ENCODE measurements around the gene CFAP45. TPM values are rescaled to one million over a fixed set of nuclear protein-coding genes. Genes with fewer than 3 reads are reported as not detected.

Gene CFAP45
- total RNA-seq, 4 donors from 2014 or later = 0.17 to 0.32 TPM; not detected in 2

- Histone ChIP-seq H3K27me3 (no peaks in the 10 kb centered on the region), H3K9me3 (no peaks in the 10 kb centered on the region), H3K27ac (replicated peaks in 1 of 4) (no peak overlapping the region), H3K36me3 (no peaks in the 10 kb centered on the region), H3K4me1 (peaks cover 13 to 35% (median 29%) of the 10 kb centered on the region in 4 donors), H3K4me3 (no peak overlapping the region)
- intact Hi-C loops (cut with DNase I) = no loop called here
- no peak for DNase-seq (ENCODE audit: extremely low spot score)
- TF ChIP-seq CTCF (IDR thresholded peaks at IDR 0.05) (no peak), POLR2A (IDR thresholded peaks at IDR 0.05; ENCODE audit: low read depth) (no peak)
- 88% methylated on average over 11 of the region's 16 CpGs for WGBS
Measured at GRCh38 chr1:159927211-159927848, 27.4 kb upstream of the CFAP45 start.

- TF ChIP-seq EP300 (IDR thresholded peaks at IDR 0.05) (no peak), POLR2A (IDR thresholded peaks at IDR 0.05; ENCODE audit: low read depth) (no peak), CTCF (IDR thresholded peaks at IDR 0.05) (no peak), POLR2AphosphoS5 (IDR thresholded peaks at IDR 0.05) (no peak)
- Histone ChIP-seq H3K27ac (replicated peaks in 1 of 4) (peak overlapping the region; percentile 89 to 97 (median 92)), H3K36me3 (peaks cover under 1 to 9% (median 4%) of the 10 kb centered on the region in 4 donors), H3K4me1 (peaks cover 28 to 50% (median 45%) of the 10 kb centered on the region in 4 donors), H3K9me3 (no peaks in the 10 kb centered on the region), H3K4me3 (peak overlapping the region; percentile 79 to 95 (median 88)), H3K27me3 (no peaks in the 10 kb centered on the region)
- DNase-seq (ENCODE audit: extremely low spot score) = no peak
- 8% methylated on average over 7 of the region's 7 CpGs for WGBS
- intact Hi-C loops (cut with DNase I) = loop anchor here (2.0 kb wide), 1 partner anchor 71 kb away; no protein-coding TSS in a partner anchor
Measured at GRCh38 chr1:159925719-159926078, 25.7 kb upstream of the CFAP45 start.

GRCh38 chr1:159924791-159925718 lies 25.1 kb upstream of the CFAP45 start, which contains the start of gene TAGLN2:
TAGLN2 (minus strand) TSS chr1:159925507; CDS start chr1:159920509, 4,998 bp downstream.
- TF ChIP-seq POLR2AphosphoS5 (IDR thresholded peaks at IDR 0.05) = peak; percentile 92 to 97
- no peak for TF ChIP-seq EP300 (IDR thresholded peaks at IDR 0.05)
- TF ChIP-seq POLR2A (IDR thresholded peaks at IDR 0.05; ENCODE audit: low read depth) = peak; percentile 81
- Histone ChIP-seq H3K4me1 (peaks cover 35 to 55% (median 51%) of the 10 kb centered on the region in 4 donors), H3K9me3 (no peaks in the 10 kb centered on the region), H3K27ac (replicated peaks in 1 of 4) (peak within 1 kb of the TSS; percentile 89 to 97 (median 92)), H3K27me3 (no peaks in the 10 kb centered on the region), H3K36me3 (peaks cover 7 to 16% (median 10%) of the 10 kb centered on the region in 4 donors), H3K4me3 (peak within 1 kb of the TSS; percentile 79 to 95 (median 88))
- WGBS = 0% methylated on average over 23 of the region's 58 CpGs
- peak; percentile 98 for DNase-seq (ENCODE audit: extremely low spot score)
- intact Hi-C loops (cut with DNase I) = loop anchor here (2.0 kb wide), 1 partner anchor 70 kb away; no protein-coding TSS in a partner anchor

- peaks cover 40 to 62% (median 59%) of the 10 kb centered on the region in 4 donors for H3K4me1 ChIP-seq
- peaks cover 15 to 24% (median 18%) of the 10 kb centered on the region in 4 donors for H3K36me3 ChIP-seq
- H3K4me3 ChIP-seq = peak overlapping the region; percentile 79 to 95 (median 88)
- H3K27me3 ChIP-seq = no peaks in the 10 kb centered on the region
- no peaks in the 10 kb centered on the region for H3K9me3 ChIP-seq
- WGBS = 3% methylated on average over 22 of the region's 31 CpGs
- intact Hi-C loops (cut with DNase I) = loop anchor here (2.0 kb wide), 1 partner anchor 69 kb away; no protein-coding TSS in a partner anchor
- DNase-seq (ENCODE audit: extremely low spot score) = peak; percentile 97
- TF ChIP-seq POLR2A (IDR thresholded peaks at IDR 0.05; ENCODE audit: low read depth) = peak; percentile 40
- TF ChIP-seq CTCF (IDR thresholded peaks at IDR 0.05) = peak in 2 of 3 experiments; percentile 13 to 20
- peak in 1 of 2 donors; percentile 87 for TF ChIP-seq POLR2AphosphoS5 (IDR thresholded peaks at IDR 0.05)
- TF ChIP-seq EP300 (IDR thresholded peaks at IDR 0.05) = no peak
- H3K27ac ChIP-seq (replicated peaks in 1 of 4) = peak overlapping the region; percentile 89 to 97 (median 92)
Measured at GRCh38 chr1:159924025-159924790, 24.2 kb upstream of the CFAP45 start.
